ENCODE measurements around the gene MTRFR.

GRCh38 chr12:123250471-123251383 is 17.5 kb downstream of the MTRFR start:
- TF ChIP-seq CTCF (IDR thresholded peaks at IDR 0.05; ENCODE audit: low read depth, low read length, missing input control) (no peak), RXRA (IDR thresholded peaks at IDR 0.05) (no peak), SP1 (IDR thresholded peaks at IDR 0.05) (no peak), RAD21 (IDR thresholded peaks at IDR 0.05) (no peak), ZBTB33 (IDR thresholded peaks at IDR 0.05) (no peak), HNF4A (conservative IDR thresholded peaks at IDR 0.05) (no peak), TAF1 (conservative IDR thresholded peaks at IDR 0.05) (no peak), MAX (IDR thresholded peaks at IDR 0.05) (no peak), REST (IDR thresholded peaks at IDR 0.05) (no peak), YY1 (IDR thresholded peaks at IDR 0.05) (peak; percentile 45), ATF3 (IDR thresholded peaks at IDR 0.05) (no peak), NR2F2 (IDR thresholded peaks at IDR 0.05) (no peak), JUND (IDR thresholded peaks at IDR 0.05) (no peak), FOXA1 (IDR thresholded peaks at IDR 0.05) (no peak)
